IMR-90 (cell line): ENCODE data around the gene CCSER1. TPM values are rescaled to one million over a fixed set of nuclear protein-coding genes. Genes with fewer than 3 reads are reported as not detected.
A peak's percentile ranks its signal among the peaks of the same experiment; 100 is the strongest.

ENCODE experiments used
- ATAC-seq: fragments of 200-7000 bp; cut with Tn5 transposase; 2 replicates; pipeline ENCODE4 v1.9.1; 2020; ENCODE audit warnings: low read depth, mild to moderate bottlenecking, moderate library complexity
- BruUV-seq: library from RNA; stranded (reverse); fragments of 400-500 nt; replicated peaks from 2 replicates; lab custom pipeline; 2021; lab: Mats Ljungman, UMichigan
- CTCF ChIA-PET: fragments of 300-600 bp; formaldehyde crosslinking; extraction: SDS; loops from one replicate; lab custom pipeline; 2021; ENCODE audit warnings: antibody characterized with exemption; lab: Yijun Ruan, JAX
- POLR2A ChIA-PET: fragments of 300-600 bp; sonication (Branson Sonifier 250); formaldehyde crosslinking; loops from one replicate; lab custom pipeline; 2022; ENCODE audit warnings: antibody characterized with exemption; ENCODE audit not compliant: unreplicated experiment; lab: Charles Lee
- DNase-seq: peaks from one replicate; pipeline ENCODE4 v3.0.0; 2013
- H2AFZ ChIP-seq: replicated peaks from 2 replicates; pipeline ENCODE3; 2013; ENCODE audit warnings: low read length, mild to moderate bottlenecking; ENCODE audit not compliant: poor library complexity
- H2AK5ac ChIP-seq: 2 replicates; pipeline ENCODE4 v1.6.1; 2013; ENCODE audit warnings: low read depth, low read length, inconsistent platforms
- H2AK9ac ChIP-seq: replicated peaks from 2 replicates; pipeline ENCODE3; 2013; ENCODE audit warnings: mild to moderate bottlenecking, low read depth, low read length, moderate library complexity; ENCODE audit not compliant: poor library complexity
- H2BK120ac ChIP-seq: 2 replicates; pipeline ENCODE4 v1.6.1; 2013; ENCODE audit warnings: low read depth, low read length, inconsistent platforms
- H2BK15ac ChIP-seq: 3 replicates; pipeline ENCODE4 v1.6.1; 2013; ENCODE audit warnings: low read depth, low read length, inconsistent platforms
- H2BK20ac ChIP-seq: 2 replicates; pipeline ENCODE4 v1.6.1; 2013; ENCODE audit warnings: low read depth, mild to moderate bottlenecking, inconsistent platforms, low read length, moderate library complexity
- H2BK5ac ChIP-seq: 2 replicates; pipeline ENCODE4 v1.6.1; 2013; ENCODE audit warnings: mild to moderate bottlenecking, low read depth, low read length, inconsistent platforms; ENCODE audit not compliant: poor library complexity, severe bottlenecking
- H3K14ac ChIP-seq: replicated peaks from 2 replicates; pipeline ENCODE4 v1.6.1; 2013; ENCODE audit warnings: low read depth, low read length, inconsistent platforms
- H3K18ac ChIP-seq: 2 replicates; pipeline ENCODE4 v1.6.1; 2013; ENCODE audit warnings: low read depth, low read length, control low read depth
- H3K23ac ChIP-seq: 2 replicates; pipeline ENCODE4 v1.6.1; 2013; ENCODE audit warnings: low read depth, low read length, inconsistent platforms
- H3K27ac ChIP-seq: 2 replicates; pipeline ENCODE4 v1.5.1; 2013; ENCODE audit warnings: mild to moderate bottlenecking, control low read depth, low read length; ENCODE audit not compliant: insufficient read depth
- H3K27me3 ChIP-seq: 2 replicates; pipeline ENCODE4 v1.6.1; 2013; ENCODE audit warnings: low read length; ENCODE audit not compliant: control insufficient read depth, insufficient read depth
- H3K36me3 ChIP-seq: 2 replicates; pipeline ENCODE4 v1.6.1; 2013; ENCODE audit warnings: low read length, mixed read lengths; ENCODE audit not compliant: control insufficient read depth, insufficient read depth
- H3K4ac ChIP-seq: 2 replicates; pipeline ENCODE4 v1.6.1; 2013; ENCODE audit warnings: low read depth, low read length, inconsistent platforms
- H3K4me1 ChIP-seq: 2 replicates; pipeline ENCODE4 v1.6.1; 2013; ENCODE audit warnings: low read length, mixed read lengths; ENCODE audit not compliant: control insufficient read depth, insufficient read depth
- H3K4me2 ChIP-seq: 2 replicates; pipeline ENCODE4 v1.6.1; 2013; ENCODE audit warnings: low read depth, mild to moderate bottlenecking, control low read depth, low read length, moderate library complexity
- H3K4me3 ChIP-seq: 2 replicates; pipeline ENCODE4 v1.5.1; 2013; ENCODE audit warnings: low read depth, mild to moderate bottlenecking, control low read depth, low read length, moderate library complexity; ENCODE audit not compliant: insufficient read depth
- H3K56ac ChIP-seq: 2 replicates; pipeline ENCODE4 v1.6.1; 2013; ENCODE audit warnings: low read length, inconsistent platforms; ENCODE audit not compliant: insufficient read depth; ENCODE audit errors: extremely low read depth
- H3K79me1 ChIP-seq, 2 experiments: 2 replicates each; pipeline ENCODE4 v1.6.1; 2013; ENCODE audit warnings: low read length in 2 of 2, inconsistent platforms in 1 of 2, low read depth in 1 of 2
- H3K9ac ChIP-seq: 2 replicates; pipeline ENCODE4 v1.6.1; 2013; ENCODE audit warnings: low read depth, low read length, control low read depth
- H3K9me1 ChIP-seq: 2 replicates; pipeline ENCODE4 v1.6.1; 2013; ENCODE audit warnings: low read length, inconsistent platforms; ENCODE audit not compliant: insufficient read depth
- H3K9me3 ChIP-seq: 2 replicates; pipeline ENCODE4 v1.6.1; 2013; ENCODE audit warnings: low read length; ENCODE audit not compliant: control insufficient read depth, insufficient read depth
- H4K20me1 ChIP-seq: 2 replicates; pipeline ENCODE4 v1.6.1; 2013; ENCODE audit warnings: low read length, inconsistent platforms; ENCODE audit not compliant: insufficient read depth
- H4K5ac ChIP-seq: 2 replicates; pipeline ENCODE4 v1.6.1; 2013; ENCODE audit warnings: mild to moderate bottlenecking, low read depth, low read length, control low read depth
- H4K8ac ChIP-seq, 2 experiments: 2 replicates each; pipeline ENCODE4 v1.6.1; 2013; ENCODE audit warnings: low read depth in 2 of 2, low read length in 2 of 2, control low read depth in 1 of 2, inconsistent platforms in 1 of 2
- H4K91ac ChIP-seq: 2 replicates; pipeline ENCODE4 v1.6.1; 2013; ENCODE audit warnings: low read depth, low read length, inconsistent platforms; ENCODE audit not compliant: insufficient read depth
- BHLHE40 ChIP-seq: fragments of 150-350 bp; IDR thresholded peaks from 2 replicates; pipeline ENCODE4 v1.6.1; 2016; ENCODE audit warnings: mild to moderate bottlenecking, low read depth, low read length
- CEBPB ChIP-seq: IDR thresholded peaks from 2 replicates; pipeline ENCODE4 v1.6.1; 2012; ENCODE audit warnings: low read depth, low read length, improper control_type of control experiment
- CTCF ChIP-seq: conservative IDR thresholded peaks from 2 replicates; pipeline ENCODE4 v1.5.1; 2012; ENCODE audit warnings: mild to moderate bottlenecking, low read depth, low read length, improper control_type of control experiment
- MAFK ChIP-seq: IDR thresholded peaks from 2 replicates; pipeline ENCODE4 v1.6.1; 2012; ENCODE audit warnings: low read depth, low read length, improper control_type of control experiment
- MAZ ChIP-seq: IDR thresholded peaks from 2 replicates; pipeline ENCODE4 v1.6.1; 2012; ENCODE audit warnings: low read depth, mild to moderate bottlenecking, low read length, improper control_type of control experiment, moderate library complexity, borderline replicate concordance
- NFE2L2 ChIP-seq: fragments of 150-350 bp; IDR thresholded peaks from 2 replicates; pipeline ENCODE4 v1.6.1; 2016; ENCODE audit warnings: low read depth, mild to moderate bottlenecking, low read length
- POLR2A ChIP-seq: IDR thresholded peaks from 2 replicates; pipeline ENCODE4 v1.6.1; 2012; ENCODE audit warnings: mild to moderate bottlenecking, low read depth, low read length
- RAD21 ChIP-seq: IDR thresholded peaks from 2 replicates; pipeline ENCODE4 v1.6.1; 2012; ENCODE audit warnings: low read length, improper control_type of control experiment
- RFX5 ChIP-seq: IDR thresholded peaks from 2 replicates; pipeline ENCODE4 v1.8.0; 2012; ENCODE audit warnings: low read depth, mild to moderate bottlenecking, low read length, moderate library complexity
- SMC3 ChIP-seq: fragments of 150-350 bp; IDR thresholded peaks from 2 replicates; pipeline ENCODE4 v1.6.1; 2016; ENCODE audit warnings: low read depth, mild to moderate bottlenecking, antibody characterized with exemption, low read length, moderate library complexity
- WGBS, 2 experiments: methylation state at CpG; one replicate each; pipeline versions ENCODE4 v1.1.5 to v1.1.7; 2013; ENCODE audit warnings: missing lambda C conversion rate in 2 of 2; ENCODE audit not compliant: insufficient read length in 1 of 2; ENCODE audit errors: extremely low coverage in 2 of 2; 5-methylcytosine and 5-hydroxymethylcytosine counted together
- dilution Hi-C: fragments of 300-500 bp; cut with HindIII; formaldehyde crosslinking; loops from one replicate; pipeline ENCODE4 v1.14.3; 2018; ENCODE audit warnings: low sequenced_read_pairs; ENCODE audit not compliant: unreplicated experiment
- in situ Hi-C: fragments of 300-500 bp; cut with MboI; formaldehyde crosslinking; loops from 3 replicates; pipeline ENCODE4 v1.14.3; 2019; ENCODE audit warnings: low sequenced_read_pairs, inconsistent platforms, mixed read lengths
- intact Hi-C: fragments of 100-400 bp; cut with micrococcal nuclease; formaldehyde crosslinking; loops from 2 replicates; pipeline ENCODE4 v1.10.0; 2022
- polyA plus RNA-seq, 3 experiments: library from polyadenylated mRNA; depleted of rRNA; stranded (reverse); fragments of >200 nt; gene quantifications; 2 replicates each; pipeline ENCODE4 v1.2.3, GENCODE V29; 2012; ENCODE audit warnings: low replicate concordance in 1 of 3
- total RNA-seq: library from RNA; depleted of rRNA; stranded (reverse); fragments of >200 nt; gene quantifications from 2 replicates; pipeline ENCODE4 v1.2.3, GENCODE V29; 2012

CCSER1 gene
- total and polyA plus RNA-seq, 2 of the 4 experiments (the other 2 are of a cell fraction), result not detected

GRCh38 chr4:90293320-90293719 lies 166.1 kb downstream of the CCSER1 start:
- Histone ChIP-seq H2AK5ac (no peak overlapping the region), H3K4me3 (no peak overlapping the region), H3K27ac (no peak overlapping the region), H4K8ac (no peak overlapping the region), H2BK20ac (no peak overlapping the region), H4K20me1 (no peaks in the 10 kb centered on the region), H4K5ac (no peak overlapping the region), H2AK9ac (no peak overlapping the region), H3K27me3 (no peaks in the 10 kb centered on the region), H3K4me2 (no peak overlapping the region), H3K4me1 (no peaks in the 10 kb centered on the region), H3K18ac (no peak overlapping the region), H2AFZ (no peak overlapping the region), H3K36me3 (no peaks in the 10 kb centered on the region), H2BK5ac (no peak overlapping the region), H3K9ac (no peak overlapping the region), H3K56ac (no peak overlapping the region), H2BK15ac (no peak overlapping the region), H2BK120ac (no peak overlapping the region), H3K79me1 (no peaks in the 10 kb centered on the region), H3K4ac (no peak overlapping the region), H4K91ac (no peak overlapping the region), H3K9me1 (no peaks in the 10 kb centered on the region), H3K14ac (no peak overlapping the region), H3K23ac (no peak overlapping the region), H3K9me3 (no peaks in the 10 kb centered on the region)
- peak; percentile 27 for DNase-seq
- no CpG with 5 or more reads among the region's 2 CpGs for WGBS, 2 experiments
- BruUV-seq, result no TSS peak
- ChIA-PET CTCF (no interaction called here), POLR2A (no interaction called here)
- TF ChIP-seq CEBPB (no peak), POLR2A (no peak), RAD21 (peak; percentile 49), NFE2L2 (no peak), RFX5 (no peak), BHLHE40 (no peak), MAZ (no peak), CTCF (peak; percentile 44), SMC3 (peak; percentile 31; the same call in 1 of the 2 replicates), MAFK (no peak)
- dilution Hi-C loops (no loop called here), intact Hi-C loops (loop anchor here (2.0 to 5.0 kb wide), 4 partner anchors 266 to 1067 kb away; no protein-coding TSS in a partner anchor), in situ Hi-C loops (loop anchor here (25.0 kb wide), 1 partner anchor 281 kb away; no protein-coding TSS in a partner anchor)
- no peak for ATAC-seq
